ENCODE results near the gene NPBWR2. TPM values are rescaled to one million over a fixed set of nuclear protein-coding genes. Genes with fewer than 3 reads are reported as not detected.
"Not testable (repeated sequence)": the region's sequence is repeated elsewhere in the genome, so short reads cannot be mapped to it uniquely, and the experiment has no call there.

The NPBWR2 gene
- total RNA-seq, 1 donor from 2014 or later, result not detected

DNA sequence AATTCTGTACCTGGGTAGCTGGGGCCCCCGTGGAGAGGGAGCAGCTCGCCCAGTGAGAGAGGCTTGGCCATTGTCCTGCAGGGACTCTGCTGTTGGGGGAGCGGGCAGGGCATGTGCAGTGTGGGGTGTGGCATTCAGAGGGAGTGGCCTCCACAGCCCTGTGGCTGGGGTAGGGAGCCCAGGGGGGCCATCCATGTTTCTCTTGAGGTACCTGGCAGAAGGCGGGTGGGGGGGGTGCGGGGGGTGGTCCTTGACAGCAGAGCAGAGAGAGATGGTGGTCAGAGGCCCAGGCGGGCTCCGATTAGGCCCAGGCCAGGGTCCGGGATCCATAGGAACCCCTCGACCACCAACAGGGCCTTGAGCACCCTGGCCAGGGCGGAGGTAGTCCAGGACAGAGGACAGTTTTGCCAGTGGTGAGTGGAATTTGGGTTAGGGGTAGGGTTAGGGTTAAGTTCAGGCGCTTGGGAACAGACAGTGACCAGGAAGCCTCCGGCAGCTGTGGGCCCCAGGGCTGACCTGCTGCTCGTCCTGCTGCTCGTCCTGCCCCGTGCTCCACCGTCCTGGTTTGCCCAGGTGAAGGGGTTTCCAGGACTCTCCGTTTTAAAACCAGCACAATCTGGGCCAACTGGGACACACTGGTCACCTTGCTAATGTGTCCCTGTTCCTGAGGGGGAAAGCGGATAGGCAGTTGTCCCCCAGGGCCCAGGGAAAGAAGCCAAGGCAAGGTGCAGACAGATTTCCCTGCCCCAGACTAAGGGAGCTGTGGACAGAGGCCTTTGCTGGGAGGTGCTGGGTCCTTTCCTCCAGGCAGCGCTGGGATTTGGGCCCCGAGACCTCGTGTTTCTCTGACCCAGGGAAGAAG is 32.1 kb upstream of the NPBWR2 start:
- TF ChIP-seq, protein P1, sequence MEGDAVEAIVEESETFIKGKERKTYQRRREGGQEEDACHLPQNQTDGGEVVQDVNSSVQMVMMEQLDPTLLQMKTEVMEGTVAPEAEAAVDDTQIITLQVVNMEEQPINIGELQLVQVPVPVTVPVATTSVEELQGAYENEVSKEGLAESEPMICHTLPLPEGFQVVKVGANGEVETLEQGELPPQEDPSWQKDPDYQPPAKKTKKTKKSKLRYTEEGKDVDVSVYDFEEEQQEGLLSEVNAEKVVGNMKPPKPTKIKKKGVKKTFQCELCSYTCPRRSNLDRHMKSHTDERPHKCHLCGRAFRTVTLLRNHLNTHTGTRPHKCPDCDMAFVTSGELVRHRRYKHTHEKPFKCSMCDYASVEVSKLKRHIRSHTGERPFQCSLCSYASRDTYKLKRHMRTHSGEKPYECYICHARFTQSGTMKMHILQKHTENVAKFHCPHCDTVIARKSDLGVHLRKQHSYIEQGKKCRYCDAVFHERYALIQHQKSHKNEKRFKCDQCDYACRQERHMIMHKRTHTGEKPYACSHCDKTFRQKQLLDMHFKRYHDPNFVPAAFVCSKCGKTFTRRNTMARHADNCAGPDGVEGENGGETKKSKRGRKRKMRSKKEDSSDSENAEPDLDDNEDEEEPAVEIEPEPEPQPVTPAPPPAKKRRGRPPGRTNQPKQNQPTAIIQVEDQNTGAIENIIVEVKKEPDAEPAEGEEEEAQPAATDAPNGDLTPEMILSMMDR (IDR thresholded peaks at IDR 0.05; ENCODE audit: unreplicated experiment), result no peak
- H3K4me1 Mint-ChIP-seq (ENCODE audit: unreplicated experiment), result no peaks in the 10 kb centered on the region
- H3K27me3 Mint-ChIP-seq (ENCODE audit: unreplicated experiment), result peaks cover 4% of the 10 kb centered on the region
- no peak for DNase-seq (ENCODE audit: low spot score)
- no peak overlapping the region for H3K27ac Mint-ChIP-seq (ENCODE audit: unreplicated experiment)
- no peak overlapping the region for H3K4me3 Mint-ChIP-seq (ENCODE audit: unreplicated experiment)
- H3K36me3 Mint-ChIP-seq (ENCODE audit: low read depth, unreplicated experiment), result peaks cover 3% of the 10 kb centered on the region
- H3K9me3 Mint-ChIP-seq (ENCODE audit: unreplicated experiment), result no peaks in the 10 kb centered on the region

DNA sequence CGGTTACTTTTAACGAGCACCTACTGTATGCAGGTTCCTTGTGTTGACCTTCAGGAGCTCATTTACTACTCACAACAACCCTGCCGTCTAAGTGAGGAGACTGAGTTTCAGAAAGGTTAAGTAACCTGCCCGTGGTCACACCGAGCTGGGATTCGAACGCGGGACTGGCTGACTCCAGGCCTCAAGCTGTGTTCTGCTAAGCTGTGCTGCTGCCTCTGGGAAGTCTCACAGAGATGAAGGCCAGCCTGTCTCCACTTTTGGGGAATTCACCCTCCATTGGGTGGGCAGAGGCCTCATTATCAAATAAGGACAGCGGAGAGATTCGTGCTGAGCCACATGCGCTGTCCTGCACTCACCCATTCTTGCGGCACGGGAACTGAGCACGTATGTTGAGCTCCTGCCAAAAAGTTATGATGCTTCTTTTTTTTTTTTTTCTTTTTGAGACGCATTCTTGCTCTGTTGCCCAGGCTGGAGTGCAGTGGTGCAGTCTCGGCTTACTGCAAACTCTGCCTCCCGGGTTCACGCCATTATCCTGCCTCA is 31.0 kb upstream of the NPBWR2 start:
- no peaks in the 10 kb centered on the region for H3K36me3 Mint-ChIP-seq (ENCODE audit: low read depth, unreplicated experiment)
- no peak overlapping the region for H3K27ac Mint-ChIP-seq (ENCODE audit: unreplicated experiment)
- no peak for DNase-seq (ENCODE audit: low spot score)
- H3K27me3 Mint-ChIP-seq (ENCODE audit: unreplicated experiment), result peaks cover 4% of the 10 kb centered on the region
- no peak overlapping the region for H3K4me3 Mint-ChIP-seq (ENCODE audit: unreplicated experiment)
- no peaks in the 10 kb centered on the region for H3K9me3 Mint-ChIP-seq (ENCODE audit: unreplicated experiment)
- no peaks in the 10 kb centered on the region for H3K4me1 Mint-ChIP-seq (ENCODE audit: unreplicated experiment)
- TF ChIP-seq, protein P1 (IDR thresholded peaks at IDR 0.05; ENCODE audit: unreplicated experiment), result no peak

DNA sequence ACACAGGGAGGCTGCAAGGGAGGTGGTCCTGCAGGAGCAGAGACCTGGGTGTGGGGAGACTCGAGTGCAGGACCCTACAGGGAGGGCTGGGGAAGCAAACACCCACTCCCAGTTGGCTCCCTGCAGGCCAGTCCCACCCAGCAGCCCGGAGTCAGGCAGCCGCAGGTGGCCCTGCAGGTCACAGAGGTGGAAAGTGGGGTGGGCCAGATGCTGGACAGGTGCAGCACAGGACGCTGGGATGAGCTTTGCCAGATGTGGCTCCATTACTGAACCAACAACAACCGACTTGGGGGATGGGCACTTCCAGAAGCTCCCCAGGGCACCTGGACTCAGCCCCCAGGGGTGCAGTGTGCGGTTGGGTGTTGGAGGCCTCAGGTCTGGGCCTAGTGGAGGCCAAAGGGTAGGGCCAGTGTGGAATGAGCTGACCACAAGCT is 30.2 kb upstream of the NPBWR2 start:
- DNase-seq (ENCODE audit: low spot score), result no peak
- TF ChIP-seq, protein P1 (IDR thresholded peaks at IDR 0.05; ENCODE audit: unreplicated experiment), result no peak
- Mint-ChIP-seq H3K4me3 (ENCODE audit: unreplicated experiment) (no peak overlapping the region), H3K4me1 (ENCODE audit: unreplicated experiment) (no peaks in the 10 kb centered on the region), H3K9me3 (ENCODE audit: unreplicated experiment) (no peaks in the 10 kb centered on the region), H3K36me3 (ENCODE audit: low read depth, unreplicated experiment) (no peaks in the 10 kb centered on the region), H3K27ac (ENCODE audit: unreplicated experiment) (no peak overlapping the region), H3K27me3 (ENCODE audit: unreplicated experiment) (peaks cover 2% of the 10 kb centered on the region)

DNA sequence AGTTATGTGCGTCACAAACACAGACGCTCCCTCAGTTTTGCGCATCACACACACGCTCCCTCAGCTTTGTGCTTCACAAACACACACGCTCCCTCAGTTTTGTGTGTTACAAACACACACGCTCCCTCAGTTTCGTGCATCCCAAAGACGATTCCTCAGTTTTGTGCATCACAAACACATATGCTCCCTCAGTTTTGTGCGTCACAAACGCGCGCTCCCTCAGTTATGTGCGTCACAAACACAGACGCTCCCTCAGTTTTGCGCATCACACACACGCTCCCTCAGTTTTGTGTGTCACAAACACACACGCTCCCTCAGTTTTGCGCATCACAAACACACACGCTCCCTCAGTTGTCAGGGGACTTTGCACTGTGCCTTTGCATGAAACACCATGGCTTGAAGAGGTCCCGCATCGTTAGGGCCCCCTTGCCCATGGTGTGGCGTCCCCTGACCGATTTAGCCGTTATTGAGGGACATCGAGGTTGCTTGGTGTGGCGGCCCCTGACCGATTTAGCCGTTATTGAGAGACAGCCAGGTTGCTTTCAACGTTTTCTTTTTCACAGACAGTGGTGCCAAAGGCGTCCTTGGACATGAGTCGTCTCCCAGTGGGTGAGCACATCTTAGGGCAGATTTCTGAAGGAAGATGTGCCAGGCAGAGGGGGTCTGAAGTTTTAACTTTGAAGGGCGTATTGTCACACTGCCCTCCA is 28.8 kb upstream of the NPBWR2 start:
- no peaks in the 10 kb centered on the region for H3K4me1 Mint-ChIP-seq (ENCODE audit: unreplicated experiment)
- no peak overlapping the region for H3K4me3 Mint-ChIP-seq (ENCODE audit: unreplicated experiment)
- no peaks in the 10 kb centered on the region for H3K36me3 Mint-ChIP-seq (ENCODE audit: low read depth, unreplicated experiment)
- TF ChIP-seq, protein P1 (IDR thresholded peaks at IDR 0.05; ENCODE audit: unreplicated experiment), result no peak
- H3K27ac Mint-ChIP-seq (ENCODE audit: unreplicated experiment), result no peak overlapping the region
- H3K9me3 Mint-ChIP-seq (ENCODE audit: unreplicated experiment), result no peaks in the 10 kb centered on the region
- H3K27me3 Mint-ChIP-seq (ENCODE audit: unreplicated experiment), result peaks cover 2% of the 10 kb centered on the region
- DNase-seq (ENCODE audit: low spot score), result no peak

DNA sequence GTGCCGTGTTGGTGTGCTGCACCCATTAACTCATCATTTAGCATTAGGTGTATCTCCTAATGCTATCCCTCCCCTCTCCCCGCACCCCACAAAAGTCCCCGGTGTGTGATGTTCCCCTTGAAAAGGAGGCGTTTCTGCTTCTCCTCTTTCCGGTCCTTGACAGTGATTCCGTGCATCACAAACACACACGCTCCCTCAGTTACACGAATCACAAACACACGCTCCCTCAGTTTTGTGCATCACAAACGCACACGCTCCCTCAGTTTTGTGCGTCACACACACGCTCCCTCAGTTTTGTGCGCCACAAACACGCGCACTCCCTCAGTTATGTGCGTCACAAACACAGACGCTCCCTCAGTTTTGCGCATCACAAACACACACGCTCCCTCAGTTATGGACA is 27.4 kb upstream of the NPBWR2 start:
- not testable (repeated sequence) for H3K27ac Mint-ChIP-seq (ENCODE audit: unreplicated experiment); H3K36me3 Mint-ChIP-seq (ENCODE audit: low read depth, unreplicated experiment); H3K4me3 Mint-ChIP-seq (ENCODE audit: unreplicated experiment); H3K9me3 Mint-ChIP-seq (ENCODE audit: unreplicated experiment); H3K27me3 Mint-ChIP-seq (ENCODE audit: unreplicated experiment); H3K4me1 Mint-ChIP-seq (ENCODE audit: unreplicated experiment); DNase-seq (ENCODE audit: low spot score)

Measured in endothelial cell (in vitro differentiated cells).